ENCODE data around the gene ICE1. TPM values are rescaled to one million over a fixed set of nuclear protein-coding genes. Genes with fewer than 3 reads are reported as not detected.

Gene ICE1
- total RNA-seq, 1 experiment from 2014 or later: 38.3 TPM

DNA sequence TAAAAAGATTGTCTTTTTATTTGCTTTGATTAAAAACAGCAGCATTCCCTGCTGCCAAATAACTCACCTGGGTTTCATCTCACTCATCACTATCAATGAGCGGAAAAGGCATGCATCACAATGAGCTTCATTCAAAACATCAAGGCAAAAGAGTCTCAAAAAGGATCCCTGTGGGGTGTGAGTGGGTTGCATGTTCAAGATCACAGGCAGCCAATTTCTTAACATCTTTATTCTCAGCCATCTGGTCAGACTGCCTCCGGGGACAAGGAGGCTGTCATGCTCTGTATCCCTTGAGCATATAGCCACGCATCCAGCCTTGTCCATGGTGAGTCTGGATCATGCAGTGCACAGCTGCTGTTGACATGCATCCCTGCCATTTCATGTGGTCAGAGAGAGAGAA is 117.1 kb downstream of the ICE1 start:
- ChIA-PET CTCF (no interaction called here), POLR2A (no interaction called here)
- BruUV-seq (replicated peaks): no TSS peak
- no peaks in the 10 kb centered on the region for H3K9me3 ChIP-seq (ENCODE audit: control insufficient read depth, insufficient read depth, low read depth, low read length)
- no peak overlapping the region for H3K4me3 ChIP-seq (ENCODE audit: low read depth in 2 of 2, low read length in 2 of 2)
- ATAC-seq: no peak
- in situ Hi-C loops (cut with HindIII; ENCODE audit: low pct_unique_long_range_greater_than_20kb, low sequenced_read_pairs) (no loop called here), intact Hi-C loops (cut with micrococcal nuclease; ENCODE audit: unreplicated experiment) (no loop called here)
- TF ChIP-seq POLR2AphosphoS5 (IDR thresholded peaks at IDR 0.05; ENCODE audit: low read depth, low read length): no peak
- TF ChIP-seq, protein P1, sequence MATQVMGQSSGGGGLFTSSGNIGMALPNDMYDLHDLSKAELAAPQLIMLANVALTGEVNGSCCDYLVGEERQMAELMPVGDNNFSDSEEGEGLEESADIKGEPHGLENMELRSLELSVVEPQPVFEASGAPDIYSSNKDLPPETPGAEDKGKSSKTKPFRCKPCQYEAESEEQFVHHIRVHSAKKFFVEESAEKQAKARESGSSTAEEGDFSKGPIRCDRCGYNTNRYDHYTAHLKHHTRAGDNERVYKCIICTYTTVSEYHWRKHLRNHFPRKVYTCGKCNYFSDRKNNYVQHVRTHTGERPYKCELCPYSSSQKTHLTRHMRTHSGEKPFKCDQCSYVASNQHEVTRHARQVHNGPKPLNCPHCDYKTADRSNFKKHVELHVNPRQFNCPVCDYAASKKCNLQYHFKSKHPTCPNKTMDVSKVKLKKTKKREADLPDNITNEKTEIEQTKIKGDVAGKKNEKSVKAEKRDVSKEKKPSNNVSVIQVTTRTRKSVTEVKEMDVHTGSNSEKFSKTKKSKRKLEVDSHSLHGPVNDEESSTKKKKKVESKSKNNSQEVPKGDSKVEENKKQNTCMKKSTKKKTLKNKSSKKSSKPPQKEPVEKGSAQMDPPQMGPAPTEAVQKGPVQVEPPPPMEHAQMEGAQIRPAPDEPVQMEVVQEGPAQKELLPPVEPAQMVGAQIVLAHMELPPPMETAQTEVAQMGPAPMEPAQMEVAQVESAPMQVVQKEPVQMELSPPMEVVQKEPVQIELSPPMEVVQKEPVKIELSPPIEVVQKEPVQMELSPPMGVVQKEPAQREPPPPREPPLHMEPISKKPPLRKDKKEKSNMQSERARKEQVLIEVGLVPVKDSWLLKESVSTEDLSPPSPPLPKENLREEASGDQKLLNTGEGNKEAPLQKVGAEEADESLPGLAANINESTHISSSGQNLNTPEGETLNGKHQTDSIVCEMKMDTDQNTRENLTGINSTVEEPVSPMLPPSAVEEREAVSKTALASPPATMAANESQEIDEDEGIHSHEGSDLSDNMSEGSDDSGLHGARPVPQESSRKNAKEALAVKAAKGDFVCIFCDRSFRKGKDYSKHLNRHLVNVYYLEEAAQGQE (IDR thresholded peaks at IDR 0.05; ENCODE audit: insufficient read depth in 1 of 2, low read depth in 2 of 2, low read length in 1 of 2): no peak
- TF ChIP-seq TCF7L2 (IDR thresholded peaks at IDR 0.05; ENCODE audit: low read depth, low read length): no peak
- no peak for TF ChIP-seq SIN3A (IDR thresholded peaks at IDR 0.05; ENCODE audit: borderline replicate concordance, insufficient read depth, low read depth, low read length)
- TF ChIP-seq, protein P2, sequence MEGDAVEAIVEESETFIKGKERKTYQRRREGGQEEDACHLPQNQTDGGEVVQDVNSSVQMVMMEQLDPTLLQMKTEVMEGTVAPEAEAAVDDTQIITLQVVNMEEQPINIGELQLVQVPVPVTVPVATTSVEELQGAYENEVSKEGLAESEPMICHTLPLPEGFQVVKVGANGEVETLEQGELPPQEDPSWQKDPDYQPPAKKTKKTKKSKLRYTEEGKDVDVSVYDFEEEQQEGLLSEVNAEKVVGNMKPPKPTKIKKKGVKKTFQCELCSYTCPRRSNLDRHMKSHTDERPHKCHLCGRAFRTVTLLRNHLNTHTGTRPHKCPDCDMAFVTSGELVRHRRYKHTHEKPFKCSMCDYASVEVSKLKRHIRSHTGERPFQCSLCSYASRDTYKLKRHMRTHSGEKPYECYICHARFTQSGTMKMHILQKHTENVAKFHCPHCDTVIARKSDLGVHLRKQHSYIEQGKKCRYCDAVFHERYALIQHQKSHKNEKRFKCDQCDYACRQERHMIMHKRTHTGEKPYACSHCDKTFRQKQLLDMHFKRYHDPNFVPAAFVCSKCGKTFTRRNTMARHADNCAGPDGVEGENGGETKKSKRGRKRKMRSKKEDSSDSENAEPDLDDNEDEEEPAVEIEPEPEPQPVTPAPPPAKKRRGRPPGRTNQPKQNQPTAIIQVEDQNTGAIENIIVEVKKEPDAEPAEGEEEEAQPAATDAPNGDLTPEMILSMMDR (IDR thresholded peaks at IDR 0.05): no peak
- H3K36me3 ChIP-seq (ENCODE audit: control insufficient read depth, insufficient read depth, low read length): no peaks in the 10 kb centered on the region
- H3K27me3 ChIP-seq (ENCODE audit: control insufficient read depth, insufficient read depth, low read length): no peaks in the 10 kb centered on the region
- no peak overlapping the region for H3K27ac ChIP-seq (ENCODE audit: low read length)
- H3K4me1 ChIP-seq (ENCODE audit: control insufficient read depth, insufficient read depth, low read length): no peaks in the 10 kb centered on the region
- no peak for DNase-seq (ENCODE audit: low read depth, low spot score)
